K562 (cell line): Measurements from ENCODE around the gene MSI1. TPM values are rescaled to one million over a fixed set of nuclear protein-coding genes. Genes with fewer than 3 reads are reported as not detected.

Experiments
- ADNP ChIP-seq: fragments of 200-800 bp; sonication (Bioruptor generic); IDR thresholded peaks from 2 replicates; pipeline ENCODE4 v1.6.1; 2016; ENCODE audit warnings: missing genetic modification characterization, missing compliant biosample characterization
- ARHGAP35 ChIP-seq: fragments of 450-650 bp; IDR thresholded peaks from 2 replicates; pipeline ENCODE4 v1.6.1; 2018; ENCODE audit not compliant: partially characterized antibody
- ARID1B ChIP-seq: fragments of 450-650 bp; IDR thresholded peaks from 2 replicates; pipeline ENCODE4 v1.6.1; 2016; ENCODE audit warnings: antibody characterized with exemption, mild to moderate bottlenecking, inconsistent platforms
- BCL6 ChIP-seq: fragments of 250-450 bp; sonication (Bioruptor Pico); IDR thresholded peaks from 2 replicates; pipeline ENCODE4 v1.4.0; 2020
- BDP1 ChIP-seq: IDR thresholded peaks from 3 replicates; pipeline ENCODE4 v1.6.1; 2011; ENCODE audit not compliant: insufficient read length, insufficient read depth
- CREM ChIP-seq: IDR thresholded peaks from 2 replicates; pipeline ENCODE4 v1.6.1; 2014; ENCODE audit warnings: antibody characterized with exemption, low read depth
- CSDE1 ChIP-seq, 2 experiments: fragments of 450-650 bp; IDR thresholded peaks; 2 replicates each; pipeline ENCODE4 v1.6.1; 2016; ENCODE audit warnings: mild to moderate bottlenecking in 1 of 2
- ETS2 ChIP-seq: IDR thresholded peaks from 2 replicates; pipeline ENCODE4 v1.6.1; 2016; ENCODE audit warnings: borderline replicate concordance, missing genetic modification characterization, mild to moderate bottlenecking, moderate library complexity, missing compliant biosample characterization; ENCODE audit not compliant: poor library complexity, severe bottlenecking
- EZH2 ChIP-seq: IDR thresholded peaks from 2 replicates; pipeline ENCODE4 v1.6.1; 2012; ENCODE audit warnings: low read depth, mild to moderate bottlenecking, inconsistent platforms, low read length, borderline replicate concordance
- GATAD2A ChIP-seq: fragments of 450-650 bp; IDR thresholded peaks from 2 replicates; pipeline ENCODE4 v1.6.1; 2017
- HIVEP1 ChIP-seq: fragments of 250-450 bp; sonication (Bioruptor Pico); IDR thresholded peaks from 2 replicates; pipeline ENCODE4 v1.4.0; 2020; ENCODE audit warnings: mild to moderate bottlenecking
- HMG20B ChIP-seq: fragments of 250-450 bp; sonication (Bioruptor Pico); IDR thresholded peaks from 2 replicates; pipeline ENCODE4 v1.5.0; 2021; ENCODE audit warnings: mild to moderate bottlenecking
- ID3 ChIP-seq, 2 experiments: fragments of 250-450 bp in 1 of 2; fragments of 450-650 bp in 1 of 2; sonication (Bioruptor Pico) in 1 of 2; IDR thresholded peaks; 2 replicates each; pipeline versions ENCODE4 v1.6.1 to v1.8.0; 2016 to 2021; ENCODE audit warnings: mild to moderate bottlenecking in 2 of 2, moderate library complexity in 2 of 2, missing compliant biosample characterization in 1 of 2, missing genetic modification characterization in 1 of 2
- JUNB ChIP-seq: fragments of 450-650 bp; formaldehyde crosslinking; conservative IDR thresholded peaks from 2 replicates; pipeline ENCODE4 v1.4.0; 2020; ENCODE audit warnings: mild to moderate bottlenecking
- LEF1 ChIP-seq: fragments of 450-650 bp; IDR thresholded peaks from 2 replicates; pipeline ENCODE4 v1.6.1; 2016; ENCODE audit warnings: mild to moderate bottlenecking
- MAFG ChIP-seq: fragments of 450-650 bp; conservative IDR thresholded peaks from 2 replicates; pipeline ENCODE4 v1.6.1; 2016; ENCODE audit warnings: missing genetic modification characterization, missing compliant biosample characterization
- NFIX ChIP-seq: fragments of 250-450 bp; sonication (Bioruptor Pico); IDR thresholded peaks from 2 replicates; pipeline ENCODE4 v1.4.0; 2020; ENCODE audit warnings: low read depth, mild to moderate bottlenecking, moderate library complexity
- NRF1 ChIP-seq, 2 experiments: fragments of 450-650 bp; IDR thresholded peaks in 1 of 2; conservative IDR thresholded peaks in 1 of 2; 2 replicates each; pipeline ENCODE4 v1.6.1; 2014; ENCODE audit warnings: mild to moderate bottlenecking in 2 of 2
- RAD51 ChIP-seq: fragments of 450-650 bp; IDR thresholded peaks from 2 replicates; pipeline ENCODE4 v1.7.1; 2016; ENCODE audit warnings: low read depth, mild to moderate bottlenecking, borderline replicate concordance
- RFX5 ChIP-seq: IDR thresholded peaks from 2 replicates; pipeline ENCODE4 v1.6.1; 2011; ENCODE audit warnings: low read depth, mild to moderate bottlenecking, improper control_type of control experiment, low read length
- SMARCA4 ChIP-seq: fragments of 450-650 bp; IDR thresholded peaks from 2 replicates; pipeline ENCODE4 v1.6.1; 2016
- SRF ChIP-seq, 2 experiments: fragments of 250-450, 450-650 bp in 1 of 2; sonication (Bioruptor Pico) in 1 of 2; sonication (generic) in 1 of 2; formaldehyde crosslinking; IDR thresholded peaks; 2 replicates each; pipeline versions ENCODE4 v1.5.0 to v1.5.1; 2020 to 2022; ENCODE audit warnings: mild to moderate bottlenecking in 1 of 2, missing genetic modification reagents in 1 of 2
- SRSF9 ChIP-seq: fragments of 200-400 bp; formaldehyde crosslinking; IDR thresholded peaks from 2 replicates; pipeline ENCODE4 v1.6.1; 2017; ENCODE audit warnings: low read depth, low read length, borderline replicate concordance
- TAL1 ChIP-seq: fragments of 450-650 bp; IDR thresholded peaks from 2 replicates; pipeline ENCODE4 v1.6.1; 2016; ENCODE audit warnings: mild to moderate bottlenecking
- ZNF175 ChIP-seq: fragments of 200-800 bp; sonication (Bioruptor generic); IDR thresholded peaks from 2 replicates; pipeline ENCODE4 v1.6.1; 2016; ENCODE audit warnings: low read depth, mild to moderate bottlenecking, missing genetic modification characterization, missing compliant biosample characterization
- ZNF644 ChIP-seq: fragments of 200-800 bp; sonication (Bioruptor generic); IDR thresholded peaks from 2 replicates; pipeline ENCODE4 v1.6.1; 2016; ENCODE audit warnings: low read depth, missing genetic modification characterization, missing compliant biosample characterization
- polyA plus RNA-seq, 8 experiments: library from polyadenylated mRNA; depleted of rRNA in 4 of 8; stranded (reverse) in 5 of 8; unstranded in 3 of 8; fragments of >200 nt; fragmentation: Nextera tagmentation in 2 of 8; fragmentation: Illumina TruSeq in 1 of 8; extraction: Ambion mirVana in 2 of 8; extraction: Trizol in 1 of 8; gene quantifications; 2 replicates each; pipeline versions ENCODE4 v1.2.1 to v1.2.3, GENCODE V29; 2011 to 2014; ENCODE audit warnings: inconsistent platforms in 1 of 8, missing spikeins in 1 of 8
- total RNA-seq, 7 experiments: library from RNA; depleted of rRNA in 6 of 7; stranded (reverse); fragments of >200 nt in 6 of 7; fragmentation: Illumina TruSeq in 2 of 7; extraction: Trizol in 2 of 7; gene quantifications; 2 replicates each; pipeline versions ENCODE4 v1.2.1 to v1.2.3, GENCODE V29; 2011 to 2021; ENCODE audit warnings: low replicate concordance in 1 of 7
- TF ChIP-seq, protein P1 (sequence below): sonication (generic); formaldehyde crosslinking; IDR thresholded peaks from 2 replicates; pipeline ENCODE4 v1.8.1; 2023; ENCODE audit warnings: mild to moderate bottlenecking, missing genetic modification reagents, moderate library complexity
- TF ChIP-seq, protein P2 (sequence below): IDR thresholded peaks from 2 replicates; pipeline ENCODE4 v1.6.1; 2016; ENCODE audit warnings: missing genetic modification characterization, missing compliant biosample characterization

Gene MSI1
- total and polyA plus RNA-seq, 9 of the 15 experiments (the other 6 are each of a cell fraction or from before 2014, with no cell fraction given), result 0.16 TPM; not detected in 8

DNA sequence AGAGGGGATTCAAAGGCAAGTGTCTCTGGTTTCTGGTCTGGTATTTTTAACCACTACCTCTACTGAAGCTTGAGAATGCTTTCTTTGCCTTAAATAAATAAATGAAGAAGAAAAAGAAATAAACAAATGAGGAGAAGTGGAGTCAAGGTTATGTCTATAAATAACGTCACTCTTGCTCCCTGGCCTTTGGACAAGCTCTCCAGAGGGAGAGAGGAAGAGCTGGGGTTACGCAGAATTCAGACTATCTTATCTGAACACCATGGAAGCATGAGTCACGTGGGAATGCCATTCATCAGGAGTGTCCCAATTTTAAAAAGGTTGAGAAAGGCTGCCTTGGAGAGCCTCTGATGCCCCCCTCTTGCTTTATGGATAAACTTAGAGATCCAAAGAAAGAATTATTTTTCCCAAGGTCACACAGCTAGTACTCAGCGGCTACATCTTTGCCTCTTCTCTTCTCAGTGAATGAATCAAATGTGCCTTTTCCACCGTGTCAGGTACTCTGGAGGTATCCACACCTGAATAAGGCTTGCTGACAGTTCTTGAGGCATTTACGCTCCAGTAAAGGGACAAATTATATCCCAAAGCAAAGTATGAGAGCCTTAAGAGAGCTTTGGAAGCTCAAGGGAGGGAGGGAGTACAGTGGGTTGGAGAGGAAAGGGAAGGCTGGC lies 12.9 kb upstream of the MSI1 start (continued):
- no peak for TF ChIP-seq RFX5
- no peak for TF ChIP-seq HMG20B
- no peak for TF ChIP-seq ARHGAP35
- TF ChIP-seq JUNB (CRISPR knock-in tag), result 0 out of 2 replicates have a peak, but pooled peaks have one; percentile 43
- no peak for TF ChIP-seq EZH2
- peak; percentile 91 for TF ChIP-seq SMARCA4
- TF ChIP-seq ARID1B, result peak; percentile 91
- TF ChIP-seq, protein P1, sequence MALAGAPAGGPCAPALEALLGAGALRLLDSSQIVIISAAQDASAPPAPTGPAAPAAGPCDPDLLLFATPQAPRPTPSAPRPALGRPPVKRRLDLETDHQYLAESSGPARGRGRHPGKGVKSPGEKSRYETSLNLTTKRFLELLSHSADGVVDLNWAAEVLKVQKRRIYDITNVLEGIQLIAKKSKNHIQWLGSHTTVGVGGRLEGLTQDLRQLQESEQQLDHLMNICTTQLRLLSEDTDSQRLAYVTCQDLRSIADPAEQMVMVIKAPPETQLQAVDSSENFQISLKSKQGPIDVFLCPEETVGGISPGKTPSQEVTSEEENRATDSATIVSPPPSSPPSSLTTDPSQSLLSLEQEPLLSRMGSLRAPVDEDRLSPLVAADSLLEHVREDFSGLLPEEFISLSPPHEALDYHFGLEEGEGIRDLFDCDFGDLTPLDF (CRISPR knock-in tag), result no peak
- peak; percentile 31; the same call in 1 of the 2 replicates for TF ChIP-seq CREM
- TF ChIP-seq ETS2, result no peak
- TF ChIP-seq SRF (CRISPR knock-in tag; IDR thresholded peaks at IDR 0.05), result no peak
- no peak for TF ChIP-seq BCL6 (CRISPR knock-in tag)
- TF ChIP-seq SRSF9, result no peak
- TF ChIP-seq, protein P2, sequence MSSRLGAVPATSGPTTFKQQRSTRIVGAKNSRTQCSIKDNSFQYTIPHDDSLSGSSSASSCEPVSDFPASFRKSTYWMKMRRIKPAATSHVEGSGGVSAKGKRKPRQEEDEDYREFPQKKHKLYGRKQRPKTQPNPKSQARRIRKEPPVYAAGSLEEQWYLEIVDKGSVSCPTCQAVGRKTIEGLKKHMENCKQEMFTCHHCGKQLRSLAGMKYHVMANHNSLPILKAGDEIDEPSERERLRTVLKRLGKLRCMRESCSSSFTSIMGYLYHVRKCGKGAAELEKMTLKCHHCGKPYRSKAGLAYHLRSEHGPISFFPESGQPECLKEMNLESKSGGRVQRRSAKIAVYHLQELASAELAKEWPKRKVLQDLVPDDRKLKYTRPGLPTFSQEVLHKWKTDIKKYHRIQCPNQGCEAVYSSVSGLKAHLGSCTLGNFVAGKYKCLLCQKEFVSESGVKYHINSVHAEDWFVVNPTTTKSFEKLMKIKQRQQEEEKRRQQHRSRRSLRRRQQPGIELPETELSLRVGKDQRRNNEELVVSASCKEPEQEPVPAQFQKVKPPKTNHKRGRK, result no peak
- no peak for TF ChIP-seq HIVEP1 (CRISPR knock-in tag)
- TF ChIP-seq ADNP (tag), result no peak; the same call in 1 of the 2 replicates
- peak; percentile 42 to 50; a peak in 2 of 4 replicates for TF ChIP-seq NRF1 (conservative IDR thresholded peaks at IDR 0.05 in 1 of 2, IDR thresholded peaks at IDR 0.05 in 1 of 2)
- no peak for TF ChIP-seq ID3 (CRISPR knock-in tag; IDR thresholded peaks at IDR 0.05)
- TF ChIP-seq ID3 (tag; IDR thresholded peaks at IDR 0.05), result no peak
- TF ChIP-seq ZNF175 (CRISPR knock-in tag), result 0 out of 2 replicates have a peak, but pooled peaks have one; percentile 27
- peak; percentile 71 for TF ChIP-seq TAL1
- TF ChIP-seq MAFG (tag), result no peak
- TF ChIP-seq NFIX (CRISPR knock-in tag), result no peak
- no peak for TF ChIP-seq GATAD2A
- no peak for TF ChIP-seq CSDE1 (IDR thresholded peaks at IDR 0.05)
- peak; percentile 82 for TF ChIP-seq RAD51
- no peak for TF ChIP-seq ZNF644 (tag)
- no peak for TF ChIP-seq BDP1
- 0 out of 2 replicates have a peak, but pooled peaks have one; percentile 52 for TF ChIP-seq LEF1
